HepG2 (cell line): ENCODE results near the gene DHX36. TPM values are rescaled to one million over a fixed set of nuclear protein-coding genes. Genes with fewer than 3 reads are reported as not detected.
A peak's percentile ranks its signal among the peaks of the same experiment; 100 is the strongest.

Experiments used
- BHLHE40 ChIP-seq: IDR thresholded peaks from 2 replicates; pipeline ENCODE4 v1.6.1; 2011; ENCODE audit warnings: low read length, improper control_type of control experiment
- ETV6 ChIP-seq: sonication (generic); formaldehyde crosslinking; conservative IDR thresholded peaks from 2 replicates; pipeline ENCODE4 v1.4.0; 2020; ENCODE audit warnings: missing genetic modification reagents
- GTF2F1 ChIP-seq: fragments of 150-350 bp; IDR thresholded peaks from 2 replicates; pipeline ENCODE4 v1.6.1; 2014; ENCODE audit warnings: low read length
- MAFK ChIP-seq, 2 experiments: IDR thresholded peaks in 1 of 2; conservative IDR thresholded peaks in 1 of 2; 2 replicates each; pipeline ENCODE4 v1.6.1; 2011; ENCODE audit warnings: improper control_type of control experiment in 2 of 2, low read length in 2 of 2
- MAX ChIP-seq: IDR thresholded peaks from 2 replicates; pipeline ENCODE4 v1.6.1; 2012; ENCODE audit warnings: inconsistent platforms
- MIER3 ChIP-seq: IDR thresholded peaks from 2 replicates; pipeline ENCODE4 v1.6.1; 2016; ENCODE audit warnings: missing compliant biosample characterization, borderline replicate concordance
- MNT ChIP-seq: fragments of 450-650 bp; IDR thresholded peaks from 2 replicates; pipeline ENCODE4 v1.6.1; 2016
- PAX8 ChIP-seq: sonication (generic); formaldehyde crosslinking; IDR thresholded peaks from 2 replicates; pipeline ENCODE4 v1.8.0; 2022; ENCODE audit warnings: mild to moderate bottlenecking, missing genetic modification reagents, borderline replicate concordance
- REXO4 ChIP-seq: sonication (generic); formaldehyde crosslinking; IDR thresholded peaks from 2 replicates; pipeline ENCODE4 v1.8.0; 2022; ENCODE audit warnings: missing genetic modification reagents, mild to moderate bottlenecking, borderline replicate concordance
- RFX5 ChIP-seq: IDR thresholded peaks from 2 replicates; pipeline ENCODE4 v1.6.1; 2011; ENCODE audit warnings: low read depth, low read length, improper control_type of control experiment
- SNAI1 ChIP-seq: sonication (generic); formaldehyde crosslinking; IDR thresholded peaks from 2 replicates; pipeline ENCODE4 v1.5.0; 2020; ENCODE audit warnings: mild to moderate bottlenecking, missing genetic modification reagents, borderline replicate concordance
- SUZ12 ChIP-seq: fragments of 150-350 bp; IDR thresholded peaks from 2 replicates; pipeline ENCODE4 v1.6.1; 2014; ENCODE audit warnings: low read depth, low read length
- ZBTB40 ChIP-seq, 2 experiments: fragments of 450-650 bp in 1 of 2; sonication (generic) in 1 of 2; formaldehyde crosslinking in 1 of 2; IDR thresholded peaks; 2 replicates each; pipeline versions ENCODE4 v1.6.1 to v1.8.0; 2016 to 2022; ENCODE audit warnings: antibody characterized with exemption in 1 of 2, mild to moderate bottlenecking in 1 of 2, missing genetic modification reagents in 1 of 2
- ZNF280B ChIP-seq: sonication (generic); formaldehyde crosslinking; IDR thresholded peaks from 2 replicates; pipeline ENCODE4 v1.5.0; 2020; ENCODE audit warnings: missing genetic modification reagents, mild to moderate bottlenecking, borderline replicate concordance
- ZNF564 ChIP-seq: sonication (generic); formaldehyde crosslinking; IDR thresholded peaks from 2 replicates; pipeline ENCODE4 v1.8.1; 2023; ENCODE audit warnings: mild to moderate bottlenecking, missing genetic modification reagents
- ZNF567 ChIP-seq: sonication (generic); formaldehyde crosslinking; IDR thresholded peaks from 2 replicates; pipeline ENCODE4 v1.8.1; 2023; ENCODE audit warnings: mild to moderate bottlenecking, missing genetic modification reagents, borderline replicate concordance
- polyA plus RNA-seq, 8 experiments: library from polyadenylated mRNA; depleted of rRNA in 3 of 8; stranded (reverse) in 7 of 8; unstranded in 1 of 8; fragments of >200 nt; fragmentation: Illumina TruSeq in 4 of 8; extraction: Trizol in 4 of 8; gene quantifications; 2 replicates each; pipeline versions ENCODE4 v1.2.1 to v1.2.3, GENCODE V29; 2011 to 2016; ENCODE audit warnings: low read depth in 4 of 8, missing spikeins in 1 of 8, mixed read lengths in 1 of 8; ENCODE audit not compliant: insufficient read depth in 1 of 8
- total RNA-seq, 5 experiments: library from RNA; depleted of rRNA; stranded (reverse); fragments of >200 nt; fragmentation: Illumina TruSeq; extraction: Trizol; gene quantifications; 2 replicates each; pipeline ENCODE4 v1.2.3, GENCODE V29; 2016; ENCODE audit warnings: low read depth in 1 of 5

Gene DHX36
- total and polyA plus RNA-seq, 2 of the 13 experiments (the other 11 are each of a cell fraction or from before 2014, with no cell fraction given), result 30.3 to 44.2 TPM

- TF ChIP-seq ZBTB40 (IDR thresholded peaks at IDR 0.05) (peak; percentile 64), ZBTB40 (CRISPR knock-in tag; IDR thresholded peaks at IDR 0.05) (peak; percentile 48; the same call in 1 of the 2 replicates), SNAI1 (CRISPR knock-in tag) (peak; percentile 28; the same call in 1 of the 2 replicates), BHLHE40 (no peak), ZNF280B (CRISPR knock-in tag) (peak; percentile 72; the same call in 1 of the 2 replicates), MIER3 (peak; percentile 60; the same call in 1 of the 2 replicates), SUZ12 (no peak), REXO4 (CRISPR knock-in tag) (no peak), ZNF567 (CRISPR knock-in tag) (no peak), MNT (peak; percentile 37), PAX8 (CRISPR knock-in tag) (no peak), RFX5 (peak; percentile 81), ZNF564 (no peak), MAFK (conservative IDR thresholded peaks at IDR 0.05 in 1 of 2, IDR thresholded peaks at IDR 0.05 in 1 of 2; ENCODE audit: low read length in 2 of 2) (no peak), MAX (peak; percentile 52; the same call in 1 of the 2 replicates), ETV6 (CRISPR knock-in tag) (peak; percentile 67; the same call in 1 of the 2 replicates), GTF2F1 (no peak)
These were observed at the start of gene DHX36 (continued) for GRCh38 chr3:154323891-154324738.
